ENCODE data around the gene ORMDL2. TPM values are rescaled to one million over a fixed set of nuclear protein-coding genes. Genes with fewer than 3 reads are reported as not detected.

Gene ORMDL2
- total RNA-seq, 1 donor from 2014 or later: 40.5 TPM

DNA sequence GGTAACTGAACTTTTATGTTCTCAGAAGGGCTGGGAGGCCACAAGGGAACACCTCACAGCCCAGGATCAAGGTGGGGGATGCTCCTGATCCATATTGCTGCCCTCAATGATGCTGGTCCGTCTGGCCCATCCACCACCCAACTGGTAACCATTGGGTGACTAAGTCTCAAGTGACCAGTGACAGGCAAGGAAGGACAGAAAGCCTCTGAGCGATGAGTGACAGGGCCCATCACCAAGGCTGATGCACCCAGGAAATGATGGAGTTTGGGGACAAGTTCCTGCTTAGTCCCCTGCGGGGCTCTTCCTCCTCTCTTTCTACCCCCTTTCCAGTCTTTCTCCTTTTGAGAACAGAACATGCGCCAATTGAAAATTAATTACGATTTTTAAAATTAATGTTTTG is 27.5 kb downstream of the ORMDL2 start:
- Mint-ChIP-seq H3K4me3 (ENCODE audit: low read depth) (no peak overlapping the region), H3K4me1 (ENCODE audit: low read depth) (no peaks in the 10 kb centered on the region), H3K9me3 (ENCODE audit: low read depth) (no peaks in the 10 kb centered on the region), H3K36me3 (ENCODE audit: insufficient read depth) (no peaks in the 10 kb centered on the region), H3K27me3 (peaks cover 14% of the 10 kb centered on the region), H3K27ac (no peak overlapping the region)
- TF ChIP-seq, protein P1, sequence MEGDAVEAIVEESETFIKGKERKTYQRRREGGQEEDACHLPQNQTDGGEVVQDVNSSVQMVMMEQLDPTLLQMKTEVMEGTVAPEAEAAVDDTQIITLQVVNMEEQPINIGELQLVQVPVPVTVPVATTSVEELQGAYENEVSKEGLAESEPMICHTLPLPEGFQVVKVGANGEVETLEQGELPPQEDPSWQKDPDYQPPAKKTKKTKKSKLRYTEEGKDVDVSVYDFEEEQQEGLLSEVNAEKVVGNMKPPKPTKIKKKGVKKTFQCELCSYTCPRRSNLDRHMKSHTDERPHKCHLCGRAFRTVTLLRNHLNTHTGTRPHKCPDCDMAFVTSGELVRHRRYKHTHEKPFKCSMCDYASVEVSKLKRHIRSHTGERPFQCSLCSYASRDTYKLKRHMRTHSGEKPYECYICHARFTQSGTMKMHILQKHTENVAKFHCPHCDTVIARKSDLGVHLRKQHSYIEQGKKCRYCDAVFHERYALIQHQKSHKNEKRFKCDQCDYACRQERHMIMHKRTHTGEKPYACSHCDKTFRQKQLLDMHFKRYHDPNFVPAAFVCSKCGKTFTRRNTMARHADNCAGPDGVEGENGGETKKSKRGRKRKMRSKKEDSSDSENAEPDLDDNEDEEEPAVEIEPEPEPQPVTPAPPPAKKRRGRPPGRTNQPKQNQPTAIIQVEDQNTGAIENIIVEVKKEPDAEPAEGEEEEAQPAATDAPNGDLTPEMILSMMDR (IDR thresholded peaks at IDR 0.05; ENCODE audit: unreplicated experiment): no peak
- DNase-seq (ENCODE audit: low spot score, unreplicated experiment): no peak

DNA sequence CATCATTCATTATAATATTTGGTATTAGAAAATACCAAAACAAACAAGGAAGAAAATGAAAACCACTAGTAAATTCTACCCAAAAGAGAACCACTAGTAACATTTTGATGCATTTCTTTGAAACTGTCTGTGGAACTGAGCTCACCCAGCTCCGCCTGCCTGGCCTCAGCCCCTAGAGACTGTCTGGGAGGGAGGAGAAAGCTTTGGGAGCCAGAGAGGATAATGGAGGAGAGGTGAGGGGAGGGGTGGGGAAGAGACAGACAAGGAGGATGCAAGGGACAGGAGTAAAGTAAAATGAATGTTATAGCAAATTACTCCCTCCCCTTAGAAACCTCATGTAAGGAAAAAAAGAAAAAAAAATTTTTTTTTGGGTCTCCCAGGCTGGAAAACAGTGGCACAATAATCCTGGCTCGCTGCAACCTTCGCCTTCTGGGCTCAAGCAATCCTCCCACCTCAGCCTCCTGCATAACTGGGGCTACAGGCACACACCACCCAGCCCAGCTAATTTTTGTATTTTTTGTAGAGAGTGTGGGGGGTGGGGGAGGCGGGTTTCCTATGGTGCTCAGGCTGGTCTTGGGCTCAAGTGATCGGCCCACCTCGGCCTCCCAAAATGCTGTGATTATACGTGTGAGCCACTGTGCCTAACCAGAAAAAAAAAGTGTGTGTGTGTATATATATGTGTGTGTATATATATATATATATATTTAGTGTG is 28.1 kb downstream of the ORMDL2 start:
- no peak overlapping the region for H3K4me3 Mint-ChIP-seq (ENCODE audit: low read depth)
- H3K36me3 Mint-ChIP-seq (ENCODE audit: insufficient read depth): no peaks in the 10 kb centered on the region
- DNase-seq (ENCODE audit: low spot score, unreplicated experiment): no peak
- TF ChIP-seq, protein P1 (IDR thresholded peaks at IDR 0.05; ENCODE audit: unreplicated experiment): no peak
- peaks cover 20% of the 10 kb centered on the region for H3K27me3 Mint-ChIP-seq
- H3K27ac Mint-ChIP-seq: no peak overlapping the region
- no peaks in the 10 kb centered on the region for H3K9me3 Mint-ChIP-seq (ENCODE audit: low read depth)
- no peaks in the 10 kb centered on the region for H3K4me1 Mint-ChIP-seq (ENCODE audit: low read depth)

DNA sequence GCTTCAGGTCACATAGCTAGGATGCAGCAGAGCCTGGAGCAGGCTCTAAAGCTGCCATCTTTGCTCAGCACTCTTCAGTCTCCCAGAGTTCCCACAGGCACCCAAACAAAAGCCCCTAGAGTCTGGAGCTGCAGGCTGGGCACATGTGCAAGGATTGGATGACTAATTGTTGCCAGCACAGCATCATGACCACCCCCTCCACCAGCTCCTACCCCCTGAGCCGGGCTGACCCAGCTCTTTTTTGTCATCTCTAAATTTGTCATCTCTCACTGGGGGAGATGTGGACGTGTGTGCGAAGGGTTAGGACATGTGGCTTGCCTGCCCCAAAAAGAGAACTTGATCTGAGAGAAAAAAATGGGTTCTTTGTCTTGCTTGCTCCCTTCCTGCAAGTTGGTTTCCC is 29.2 kb downstream of the ORMDL2 start:
- Mint-ChIP-seq H3K9me3 (ENCODE audit: low read depth) (no peaks in the 10 kb centered on the region), H3K27ac (no peak overlapping the region), H3K4me3 (ENCODE audit: low read depth) (no peak overlapping the region)

DNA sequence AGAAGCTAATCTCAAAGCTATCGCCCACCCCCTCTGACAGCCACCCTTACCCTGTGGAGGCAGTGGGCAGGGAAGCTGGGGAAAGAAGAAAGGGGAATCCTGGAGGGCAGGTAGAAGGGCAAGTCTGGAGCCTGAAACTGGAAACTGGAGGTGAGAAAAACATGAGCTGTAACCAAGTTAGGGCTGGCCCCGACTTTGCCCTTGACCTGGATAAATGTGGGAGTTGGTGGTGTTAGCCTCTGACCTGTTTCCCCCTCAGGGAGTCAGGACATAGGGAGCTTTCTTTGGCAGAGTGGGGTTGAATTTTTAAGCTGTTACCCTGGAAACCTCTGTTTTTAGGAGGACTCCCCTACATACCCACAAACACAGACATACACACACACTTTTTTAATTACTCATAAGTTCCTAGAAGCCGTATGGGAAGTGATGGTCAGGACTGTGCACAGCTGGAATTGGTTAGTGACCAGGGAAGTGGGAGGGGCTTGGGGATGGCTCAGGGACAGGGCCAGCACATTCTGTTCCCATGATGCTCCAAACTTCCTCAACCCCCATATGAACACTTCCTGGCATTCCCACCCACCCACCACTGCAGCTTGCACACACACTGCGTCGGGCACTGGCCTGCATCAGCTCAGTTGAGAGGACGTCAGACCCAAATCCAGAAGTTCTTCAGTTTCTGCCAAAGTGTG is 29.9 kb downstream of the ORMDL2 start:
- Mint-ChIP-seq H3K27me3 (peaks cover 16% of the 10 kb centered on the region), H3K9me3 (ENCODE audit: low read depth) (no peaks in the 10 kb centered on the region), H3K27ac (no peak overlapping the region), H3K4me1 (ENCODE audit: low read depth) (no peaks in the 10 kb centered on the region), H3K36me3 (ENCODE audit: insufficient read depth) (no peaks in the 10 kb centered on the region), H3K4me3 (ENCODE audit: low read depth) (no peak overlapping the region)
- TF ChIP-seq, protein P1 (IDR thresholded peaks at IDR 0.05; ENCODE audit: unreplicated experiment): no peak
- no peak for DNase-seq (ENCODE audit: low spot score, unreplicated experiment)

More for the DNA sequence above, 29.2 kb downstream of the ORMDL2 start:
- peaks cover 16% of the 10 kb centered on the region for H3K27me3 Mint-ChIP-seq
- no peaks in the 10 kb centered on the region for H3K4me1 Mint-ChIP-seq (ENCODE audit: low read depth)
- no peak for DNase-seq (ENCODE audit: low spot score, unreplicated experiment)
- TF ChIP-seq, protein P1 (IDR thresholded peaks at IDR 0.05; ENCODE audit: unreplicated experiment): no peak
- H3K36me3 Mint-ChIP-seq (ENCODE audit: insufficient read depth): no peaks in the 10 kb centered on the region

DNA sequence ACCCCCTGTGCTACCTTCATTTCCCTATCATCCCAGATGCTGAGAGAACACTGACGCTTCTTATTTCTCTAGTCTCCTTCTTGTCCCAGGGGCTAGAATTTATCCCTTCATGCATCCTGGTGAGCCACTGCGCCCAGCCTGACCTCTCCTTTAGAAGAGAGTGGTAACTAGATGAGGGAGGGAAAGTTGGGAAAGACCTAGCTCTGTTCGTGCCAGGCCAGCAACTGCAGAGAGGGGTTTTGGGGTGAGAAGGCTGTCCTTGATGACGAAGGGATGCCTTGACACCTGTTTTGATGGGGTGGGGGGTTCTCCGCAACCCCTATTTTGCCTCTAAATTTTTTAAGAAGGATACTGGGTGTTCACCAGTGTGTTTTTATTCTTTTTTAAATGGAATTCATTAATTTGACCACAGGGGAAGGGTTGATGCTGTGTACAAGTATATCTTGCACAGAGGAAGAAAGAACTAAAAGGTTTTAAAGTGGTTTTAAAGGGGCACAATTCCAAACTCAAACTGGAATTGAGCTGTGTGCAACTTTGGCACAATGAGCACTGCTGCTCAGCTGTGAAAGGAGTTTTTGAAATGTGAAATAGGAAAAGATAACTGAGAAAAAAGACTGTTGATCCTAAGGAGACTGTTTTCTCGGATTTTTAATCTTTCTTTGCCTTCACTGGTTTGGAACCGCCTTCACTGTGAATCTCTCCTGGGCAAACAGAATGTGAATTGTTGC is 31.9 kb downstream of the ORMDL2 start:
- TF ChIP-seq, protein P1 (IDR thresholded peaks at IDR 0.05; ENCODE audit: unreplicated experiment): no peak
- Mint-ChIP-seq H3K27me3 (peaks cover 16% of the 10 kb centered on the region), H3K4me1 (ENCODE audit: low read depth) (no peaks in the 10 kb centered on the region), H3K27ac (no peak overlapping the region), H3K36me3 (ENCODE audit: insufficient read depth) (no peaks in the 10 kb centered on the region), H3K4me3 (ENCODE audit: low read depth) (no peak overlapping the region), H3K9me3 (ENCODE audit: low read depth) (no peaks in the 10 kb centered on the region)
- no peak for DNase-seq (ENCODE audit: low spot score, unreplicated experiment)

Data from progenitor cell of endocrine pancreas (in vitro differentiated cells).